NCI-H526 (cell line): ENCODE results near the gene CD248.

Source experiments
- DNase-seq, 2 experiments: peaks; one replicate each; lab custom pipeline; 2025; lab: John Stamatoyannopoulos, UW

CD248 gene

GRCh38 chr11:66275984-66276612 lies 40.7 kb downstream of the CD248 start:
- DNase-seq = no peak

- no peak for DNase-seq
Observed at GRCh38 chr11:66275396-66275795, 41.4 kb downstream of the CD248 start.

- DNase-seq = no peak
Observed at GRCh38 chr11:66274219-66274618, 42.6 kb downstream of the CD248 start.

GRCh38 chr11:66272596-66272995 lies 44.2 kb downstream of the CD248 start:
- no peak for DNase-seq

- no peak for DNase-seq
Observed at GRCh38 chr11:66271816-66272215, 45.0 kb downstream of the CD248 start.

- DNase-seq = peak in 1 of 2 experiments; percentile 65
Observed at GRCh38 chr11:66268952-66269905, 47.6 kb downstream of the CD248 start.

GRCh38 chr11:66268244-66268951 lies 48.4 kb downstream of the CD248 start, which contains the start of gene RAB1B:
TSS of gene RAB1B (plus strand) at chr11:66268639. CDS start at chr11:66268680, 41 bp downstream.
- DNase-seq = peak; percentile 98 to 100

GRCh38 chr11:66267379-66268243 lies 49.2 kb downstream of the CD248 start:
- peak; percentile 71 to 88 for DNase-seq

- DNase-seq = no peak
Observed at GRCh38 chr11:66267039-66267378, 49.8 kb downstream of the CD248 start.

- no peak for DNase-seq
Observed at GRCh38 chr11:66266378-66267038, 50.3 kb downstream of the CD248 start.

- no peak for DNase-seq
Observed at GRCh38 chr11:66265531-66266377, 51.1 kb downstream of the CD248 start.

- peak; percentile 30 to 62 for DNase-seq
Observed at GRCh38 chr11:66264914-66265313, 51.9 kb downstream of the CD248 start.
